OCI-LY1 (cell line): ENCODE data around the gene ATG14.

Source experiments
- H2AFZ ChIP-seq: fragments of 200-600 bp; sonication (generic), shearing (Covaris generic); 2 replicates; pipeline ENCODE4 v1.6.0; 2014; ENCODE audit warnings: antibody characterized with exemption, mild to moderate bottlenecking, low read length
- H3F3A ChIP-seq: fragments of 200-600 bp; sonication (generic), shearing (Covaris generic); 2 replicates; pipeline ENCODE4 v1.6.0; 2014; ENCODE audit warnings: mild to moderate bottlenecking, antibody characterized with exemption, low read length, moderate library complexity; ENCODE audit not compliant: insufficient read depth
- H3K27ac ChIP-seq: fragments of 200-600 bp; sonication (generic); 2 replicates; pipeline ENCODE4 v1.5.1; 2014; ENCODE audit warnings: low read length, mixed run types, mild to moderate bottlenecking, low read depth; ENCODE audit not compliant: poor library complexity, severe bottlenecking
- H3K27me3 ChIP-seq: fragments of 200-600 bp; sonication (generic); 2 replicates; pipeline ENCODE4 v1.6.0; 2014; ENCODE audit warnings: antibody characterized with exemption, mild to moderate bottlenecking, low read length, moderate library complexity; ENCODE audit not compliant: insufficient read depth
- H3K36me3 ChIP-seq: fragments of 200-600 bp; sonication (generic); 2 replicates; pipeline ENCODE4 v1.6.1; 2014; ENCODE audit warnings: mild to moderate bottlenecking, antibody characterized with exemption, low read length, moderate library complexity, mixed read lengths; ENCODE audit not compliant: insufficient read depth
- H3K4me1 ChIP-seq: fragments of 200-600 bp; sonication (generic); 2 replicates; pipeline ENCODE4 v1.5.1; 2014; ENCODE audit warnings: mild to moderate bottlenecking, low read length, moderate library complexity; ENCODE audit not compliant: insufficient read depth, severe bottlenecking
- H3K4me2 ChIP-seq: fragments of 200-600 bp; sonication (generic), shearing (Covaris generic); 2 replicates; pipeline ENCODE4 v1.6.1; 2014; ENCODE audit warnings: low read length
- H3K4me3 ChIP-seq: fragments of 200-600 bp; sonication (generic); 2 replicates; pipeline ENCODE4 v1.5.1; 2014; ENCODE audit warnings: low read length, low read depth, mild to moderate bottlenecking, mixed read lengths; ENCODE audit not compliant: poor library complexity, severe bottlenecking
- H3K79me2 ChIP-seq: fragments of 200-600 bp; shearing (Covaris generic); 2 replicates; pipeline ENCODE4 v1.6.1; 2016; ENCODE audit warnings: mixed run types, low read length, mixed read lengths; ENCODE audit not compliant: insufficient read depth
- H3K9ac ChIP-seq: fragments of 200-600 bp; sonication (generic), shearing (Covaris generic); 2 replicates; pipeline ENCODE4 v1.6.1; 2014; ENCODE audit warnings: mild to moderate bottlenecking, low read length, mixed read lengths
- H3K9me2 ChIP-seq: fragments of 200-600 bp; sonication (generic), shearing (Covaris generic); 2 replicates; pipeline ENCODE4 v1.6.1; 2014; ENCODE audit warnings: low read depth, mild to moderate bottlenecking, low read length, mixed read lengths
- H3K9me3 ChIP-seq: fragments of 200-600 bp; shearing (Covaris generic); 2 replicates; pipeline ENCODE4 v1.6.1; 2014; ENCODE audit warnings: low read length, mixed read lengths
- H4K20me1 ChIP-seq: fragments of 200-600 bp; sonication (generic), shearing (Covaris generic); 2 replicates; pipeline ENCODE4 v1.6.0; 2016; ENCODE audit warnings: mild to moderate bottlenecking, low read length; ENCODE audit not compliant: insufficient read depth
- CTCF ChIP-seq: fragments of 200-600 bp; sonication (generic), shearing (Covaris generic); IDR thresholded peaks from 2 replicates; pipeline ENCODE4 v1.5.1; 2017; ENCODE audit warnings: mild to moderate bottlenecking, antibody characterized with exemption, low read length, moderate library complexity, mixed read lengths
- EZH2 ChIP-seq: fragments of 200-600 bp; sonication (generic), shearing (Covaris generic); IDR thresholded peaks from 2 replicates; pipeline ENCODE4 v1.8.0; 2017; ENCODE audit warnings: borderline replicate concordance, mixed run types, mild to moderate bottlenecking, antibody characterized with exemption, low read length, moderate library complexity, mixed read lengths

ATG14 gene

GRCh38 chr14:55316564-55316963 is 95.1 kb downstream of the ATG14 start:
- TF ChIP-seq EZH2, result no peak
- TF ChIP-seq CTCF, result no peak
- Histone ChIP-seq H3K27me3 (no peaks in the 10 kb centered on the region), H3K9me3 (peaks cover 20% of the 10 kb centered on the region), H4K20me1 (no peaks in the 10 kb centered on the region), H3K9me2 (no peaks in the 10 kb centered on the region), H3K4me1 (no peaks in the 10 kb centered on the region), H3K4me3 (no peak overlapping the region), H3K36me3 (peaks cover 46% of the 10 kb centered on the region), H3K79me2 (no peaks in the 10 kb centered on the region), H2AFZ (no peak overlapping the region), H3K9ac (no peak overlapping the region), H3F3A (no peaks in the 10 kb centered on the region), H3K4me2 (no peak overlapping the region), H3K27ac (no peak overlapping the region)
